Smooth muscle cell (in vitro differentiated cells): ENCODE results near the gene CCR3. TPM values are rescaled to one million over a fixed set of nuclear protein-coding genes. Genes with fewer than 3 reads are reported as not detected.

Experiments used
- DNase-seq: peaks from one replicate; lab custom pipeline; 2025; ENCODE audit not compliant: unreplicated experiment; lab: John Stamatoyannopoulos, UW
- H2AFZ ChIP-seq: fragments of 200-600 bp; sonication (generic); 2 replicates; pipeline ENCODE4 v1.6.0; 2016; ENCODE audit warnings: antibody characterized with exemption, low read depth, mild to moderate bottlenecking
- H3F3A ChIP-seq: fragments of 200-600 bp; sonication (generic); 2 replicates; pipeline ENCODE4 v1.6.0; 2017; ENCODE audit warnings: antibody characterized with exemption, low read depth
- H3K27ac ChIP-seq: fragments of 200-600 bp; sonication (generic); 2 replicates; pipeline ENCODE4 v1.5.1; 2016; ENCODE audit warnings: low read depth, mild to moderate bottlenecking
- H3K27me3 ChIP-seq: fragments of 200-600 bp; sonication (generic); 2 replicates; pipeline ENCODE4 v1.6.1; 2016; ENCODE audit warnings: low read depth, mild to moderate bottlenecking
- H3K36me3 ChIP-seq: fragments of 200-600 bp; sonication (generic); 2 replicates; pipeline ENCODE4 v1.5.1; 2016; ENCODE audit warnings: low read depth
- H3K4me1 ChIP-seq: fragments of 200-600 bp; sonication (generic); 2 replicates; pipeline ENCODE4 v1.5.1; 2016; ENCODE audit warnings: low read depth
- H3K4me2 ChIP-seq: fragments of 200-600 bp; sonication (generic); 2 replicates; pipeline ENCODE4 v1.6.0; 2016; ENCODE audit warnings: mild to moderate bottlenecking
- H3K4me3 ChIP-seq: fragments of 200-600 bp; sonication (generic); 2 replicates; pipeline ENCODE4 v1.5.1; 2016; ENCODE audit warnings: mild to moderate bottlenecking
- H3K79me2 ChIP-seq: fragments of 200-600 bp; sonication (generic); 2 replicates; pipeline ENCODE4 v1.6.0; 2016; ENCODE audit warnings: low read depth, mild to moderate bottlenecking
- H3K9ac ChIP-seq: fragments of 200-600 bp; sonication (generic); 2 replicates; pipeline ENCODE4 v1.6.0; 2016; ENCODE audit warnings: low read depth
- H3K9me3 ChIP-seq: fragments of 200-600 bp; sonication (generic); replicated peaks from 2 replicates; pipeline ENCODE4 v1.5.1; 2016; ENCODE audit warnings: low read depth
- H4K20me1 ChIP-seq: fragments of 200-600 bp; sonication (generic); 2 replicates; pipeline ENCODE4 v1.6.0; 2016; ENCODE audit warnings: low read depth
- WGBS: methylation state at CpG from one replicate; pipeline ENCODE4 v1.1.7; 2016; ENCODE audit warnings: low lambda C conversion rate; 5-methylcytosine and 5-hydroxymethylcytosine counted together
- polyA plus RNA-seq: library from polyadenylated mRNA; unstranded; fragments of >200 nt; fragmentation: Nextera tagmentation; extraction: Ambion mirVana; gene quantifications from 2 replicates; pipeline ENCODE4 v1.2.1, GENCODE V29; 2016
- total RNA-seq: library from RNA; depleted of rRNA; stranded (reverse); fragments of >200 nt; gene quantifications from 2 replicates; pipeline ENCODE4 v1.2.3, GENCODE V29; 2014
- TF ChIP-seq, protein P1 (sequence below): fragments of 200-600 bp; sonication (generic); IDR thresholded peaks from 2 replicates; pipeline ENCODE4 v1.5.1; 2017; ENCODE audit warnings: borderline replicate concordance, mild to moderate bottlenecking, antibody characterized with exemption; ENCODE audit not compliant: insufficient read depth, poor library complexity, severe bottlenecking

CCR3 gene
- total and polyA plus RNA-seq, 2 experiments from 2014 or later: not detected

DNA sequence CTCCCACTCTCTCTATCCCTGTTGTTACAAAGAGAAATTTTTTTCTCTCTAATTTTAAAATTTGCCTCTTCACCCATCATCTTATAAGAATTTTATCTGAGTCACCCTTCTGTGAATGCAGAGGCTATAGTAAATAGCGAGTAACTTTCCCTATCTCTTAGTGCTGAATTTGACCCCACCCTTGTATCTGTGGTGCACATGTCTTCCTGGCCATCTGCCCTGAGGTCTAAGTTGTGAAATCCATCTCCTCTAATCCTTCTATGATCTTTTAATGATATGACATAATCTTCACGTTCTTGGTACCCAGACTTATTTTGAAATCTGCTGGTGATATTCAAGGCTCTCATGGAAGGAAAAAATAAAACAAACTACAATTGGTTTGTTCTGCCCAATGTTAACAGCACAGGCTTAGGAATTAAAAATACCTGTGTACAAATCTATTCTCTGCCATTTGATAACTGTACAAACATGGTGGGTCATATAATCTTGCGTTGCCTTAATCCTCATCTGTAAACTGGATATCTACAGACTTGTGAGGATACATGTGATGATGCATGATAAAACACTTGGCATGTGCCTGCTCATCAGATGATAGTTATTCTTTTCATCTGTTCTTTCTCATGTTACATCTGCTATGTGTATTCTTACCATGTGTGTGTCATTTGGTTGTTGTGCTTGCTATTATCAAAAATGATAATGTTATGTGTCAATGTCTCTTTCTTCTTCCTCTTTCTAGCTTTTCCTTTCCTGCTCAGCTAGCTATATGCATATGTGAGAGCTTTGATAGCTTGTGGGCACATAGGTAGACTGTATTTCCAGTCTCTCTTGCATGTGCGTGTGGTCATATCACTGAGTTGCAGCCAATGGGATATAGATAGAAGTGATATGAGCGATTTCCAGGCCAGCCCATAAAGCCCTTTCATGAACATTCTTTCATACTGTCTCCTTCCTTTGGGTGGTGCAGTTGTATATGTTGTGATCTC, 13.7 kb upstream of the CCR3 start:
- Histone ChIP-seq H3F3A (no peaks in the 10 kb centered on the region), H3K36me3 (no peaks in the 10 kb centered on the region), H2AFZ (no peak overlapping the region), H3K9ac (no peak overlapping the region), H3K27ac (no peak overlapping the region), H3K27me3 (no peaks in the 10 kb centered on the region), H3K4me1 (no peaks in the 10 kb centered on the region), H4K20me1 (no peaks in the 10 kb centered on the region), H3K4me3 (no peak overlapping the region), H3K4me2 (no peak overlapping the region), H3K9me3 (no peaks in the 10 kb centered on the region), H3K79me2 (no peaks in the 10 kb centered on the region)
- DNase-seq: no peak
- 65% methylated on average over 5 of the region's 5 CpGs for WGBS
- TF ChIP-seq, protein P1, sequence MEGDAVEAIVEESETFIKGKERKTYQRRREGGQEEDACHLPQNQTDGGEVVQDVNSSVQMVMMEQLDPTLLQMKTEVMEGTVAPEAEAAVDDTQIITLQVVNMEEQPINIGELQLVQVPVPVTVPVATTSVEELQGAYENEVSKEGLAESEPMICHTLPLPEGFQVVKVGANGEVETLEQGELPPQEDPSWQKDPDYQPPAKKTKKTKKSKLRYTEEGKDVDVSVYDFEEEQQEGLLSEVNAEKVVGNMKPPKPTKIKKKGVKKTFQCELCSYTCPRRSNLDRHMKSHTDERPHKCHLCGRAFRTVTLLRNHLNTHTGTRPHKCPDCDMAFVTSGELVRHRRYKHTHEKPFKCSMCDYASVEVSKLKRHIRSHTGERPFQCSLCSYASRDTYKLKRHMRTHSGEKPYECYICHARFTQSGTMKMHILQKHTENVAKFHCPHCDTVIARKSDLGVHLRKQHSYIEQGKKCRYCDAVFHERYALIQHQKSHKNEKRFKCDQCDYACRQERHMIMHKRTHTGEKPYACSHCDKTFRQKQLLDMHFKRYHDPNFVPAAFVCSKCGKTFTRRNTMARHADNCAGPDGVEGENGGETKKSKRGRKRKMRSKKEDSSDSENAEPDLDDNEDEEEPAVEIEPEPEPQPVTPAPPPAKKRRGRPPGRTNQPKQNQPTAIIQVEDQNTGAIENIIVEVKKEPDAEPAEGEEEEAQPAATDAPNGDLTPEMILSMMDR: no peak

DNA sequence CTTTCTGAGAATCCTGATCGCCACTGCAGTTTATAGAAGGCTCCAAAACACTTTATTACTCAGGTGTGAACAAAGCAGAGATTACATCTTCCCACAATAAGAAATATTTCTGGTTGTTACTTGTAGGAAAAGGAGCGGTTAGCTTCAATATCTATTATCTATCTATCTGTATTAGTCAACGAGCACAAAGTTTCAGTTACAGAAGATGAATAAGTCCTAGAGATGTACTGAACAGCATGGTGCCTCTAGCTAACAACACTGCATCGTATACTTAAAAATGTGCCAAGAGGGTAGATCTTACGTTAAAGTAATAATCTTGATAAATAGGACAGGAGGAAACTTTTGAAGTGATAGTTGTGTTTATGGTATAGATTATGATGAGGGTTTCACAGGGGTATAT, 10.9 kb upstream of the CCR3 start:
- Histone ChIP-seq H3K79me2 (no peaks in the 10 kb centered on the region), H3F3A (no peaks in the 10 kb centered on the region)
- WGBS: 88% methylated on average over 5 of the region's 5 CpGs

DNA sequence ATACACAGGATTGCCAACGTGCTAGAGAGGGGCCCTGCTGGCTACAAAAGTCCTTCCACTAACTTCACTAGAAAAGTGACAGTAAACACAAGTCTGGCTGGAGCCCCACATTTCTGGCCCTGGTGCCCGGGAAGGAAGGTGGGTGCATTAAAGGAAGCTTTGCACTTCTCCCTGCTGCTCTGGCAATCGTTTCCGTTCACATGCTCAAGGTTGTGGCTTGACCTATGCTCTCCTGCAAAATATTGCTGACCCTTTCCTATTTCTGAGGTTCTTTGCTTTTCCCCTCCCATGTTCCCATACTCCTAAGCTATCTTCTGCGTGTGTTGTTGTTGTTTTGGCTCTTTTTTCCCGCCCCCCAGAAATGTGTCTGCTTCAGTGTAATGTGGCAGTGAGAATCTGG, 9.1 kb upstream of the CCR3 start:
- H4K20me1 ChIP-seq: no peaks in the 10 kb centered on the region
- TF ChIP-seq, protein P1: no peak
- H3F3A ChIP-seq: no peaks in the 10 kb centered on the region
- H2AFZ ChIP-seq: no peak overlapping the region
- no peak overlapping the region for H3K27ac ChIP-seq
- H3K9ac ChIP-seq: no peak overlapping the region
- no peaks in the 10 kb centered on the region for H3K9me3 ChIP-seq
- H3K4me2 ChIP-seq: no peak overlapping the region
- 83% methylated on average over 6 of the region's 6 CpGs for WGBS
- DNase-seq: no peak
- H3K79me2 ChIP-seq: no peaks in the 10 kb centered on the region
- no peaks in the 10 kb centered on the region for H3K4me1 ChIP-seq
- H3K4me3 ChIP-seq: no peak overlapping the region
- no peaks in the 10 kb centered on the region for H3K27me3 ChIP-seq
- no peaks in the 10 kb centered on the region for H3K36me3 ChIP-seq

More for the DNA sequence above, 10.9 kb upstream of the CCR3 start:
- TF ChIP-seq, protein P1: no peak
- Histone ChIP-seq H3K27me3 (no peaks in the 10 kb centered on the region), H4K20me1 (no peaks in the 10 kb centered on the region), H3K4me3 (no peak overlapping the region), H3K27ac (no peak overlapping the region), H3K4me1 (no peaks in the 10 kb centered on the region), H2AFZ (no peak overlapping the region), H3K36me3 (no peaks in the 10 kb centered on the region), H3K9ac (no peak overlapping the region), H3K9me3 (no peaks in the 10 kb centered on the region), H3K4me2 (no peak overlapping the region)
- DNase-seq: no peak
